Panc1 (cell line): ENCODE results near the gene NOTCH2.

Experiments
- CTCF ChIP-seq: fragments of 450-650 bp; IDR thresholded peaks from 2 replicates; pipeline ENCODE4 v1.5.1; 2017; ENCODE audit warnings: mild to moderate bottlenecking
- POLR2AphosphoS5 ChIP-seq: IDR thresholded peaks from 2 replicates; pipeline ENCODE4 v1.6.1; 2012; ENCODE audit warnings: mild to moderate bottlenecking, low read depth, low read length, moderate library complexity
- REST ChIP-seq, 2 experiments: IDR thresholded peaks; 2 replicates each; pipeline ENCODE4 v1.6.1; 2011 to 2012; ENCODE audit warnings: low read depth in 2 of 2, control low read depth in 1 of 2, low read length in 1 of 2, mild to moderate bottlenecking in 1 of 2, moderate library complexity in 1 of 2; ENCODE audit not compliant: insufficient read depth in 1 of 2
- SIN3A ChIP-seq: IDR thresholded peaks from 2 replicates; pipeline ENCODE4 v1.6.1; 2012; ENCODE audit warnings: low read depth, mild to moderate bottlenecking, low read length, moderate library complexity, borderline replicate concordance; ENCODE audit not compliant: insufficient read depth
- TCF7L2 ChIP-seq: IDR thresholded peaks from 2 replicates; pipeline ENCODE4 v1.6.1; 2011; ENCODE audit warnings: mild to moderate bottlenecking, low read depth, low read length, inconsistent platforms

- TF ChIP-seq CTCF (no peak), POLR2AphosphoS5 (no peak), REST (IDR thresholded peaks at IDR 0.05; ENCODE audit: insufficient read depth in 1 of 2, low read depth in 2 of 2, low read length in 1 of 2) (no peak), SIN3A (no peak), TCF7L2 (no peak)
These were observed 178.1 kb downstream of the NOTCH2 start for GRCh38 chr1:119891386-119891785.
